A549 treated with dexamethasone at 1 μM for 4 hours (cell line): ENCODE results near the gene ZNF677. TPM values are rescaled to one million over a fixed set of nuclear protein-coding genes. Genes with fewer than 3 reads are reported as not detected.

Source experiments
- total RNA-seq: library from RNA; stranded (reverse); fragments of 200-300 nt; extraction: Qiagen RNA extraction; gene quantifications from 5 replicates; pipeline ENCODE4 v1.2.3, GENCODE V29; 2022

ZNF677 gene
- total RNA-seq, result not detected in 5 replicates

GRCh38 chr19:53254411-53255341, at the start of gene ZNF677:
ZNF677 (minus strand) TSS chr19:53254873; CDS start chr19:53251550, 3,323 bp downstream.

GRCh38 chr19:53267623-53268022, 12.9 kb upstream of the ZNF677 start, which contains the start of gene VN1R4:
VN1R4 (minus strand) TSS chr19:53267723; CDS start chr19:53267665, 58 bp downstream.

GRCh38 chr19:53257715-53258342, 3.2 kb upstream of the ZNF677 start, which contains the start of gene VN1R2:
VN1R2 (plus strand) TSS chr19:53258292; CDS start chr19:53258376, 84 bp downstream.

GRCh38 chr19:53192771-53193534, 61.7 kb downstream of the ZNF677 start, which contains the start of gene ZNF665:
ZNF665 (minus strand) TSS chr19:53193358; CDS start chr19:53182898, 10,460 bp downstream.

Other genes with a start within 250 kb of the ZNF677 start
- gene ERVV-1, start 241.0 kb downstream of the ZNF677 start, total RNA-seq, result 0.04 TPM in 2 of 5 replicates, not detected in the others
- gene ERVV-2, start 210.1 kb downstream of the ZNF677 start, total RNA-seq, result not detected in 5 replicates
- gene ZNF160, start 151.5 kb downstream of the ZNF677 start, total RNA-seq, result 7.8 to 10.7 TPM (median 8.6 TPM) in 5 replicates
- not detected in 5 replicates for gene ZNF415, start 122.0 kb downstream of the ZNF677 start, total RNA-seq
- gene ZNF347, start 95.8 kb downstream of the ZNF677 start, total RNA-seq, result not detected in 5 replicates
- gene ZNF665, start 61.5 kb downstream of the ZNF677 start, total RNA-seq, result not detected in 5 replicates
- gene VN1R2, start 3.4 kb upstream of the ZNF677 start, total RNA-seq, result not detected in 5 replicates
- not detected in 5 replicates for gene VN1R4, start 12.8 kb upstream of the ZNF677 start, total RNA-seq
- gene ZNF845, start 78.9 kb upstream of the ZNF677 start, total RNA-seq, result 3.4 to 4.8 TPM (median 4.5 TPM) in 5 replicates
- 0.19 to 0.40 TPM (median 0.29 TPM) in 5 replicates for gene ZNF525, start 110.8 kb upstream of the ZNF677 start, total RNA-seq
- gene ZNF765, start 140.3 kb upstream of the ZNF677 start, total RNA-seq, result 3.7 to 5.1 TPM (median 4.7 TPM) in 5 replicates
- gene ZNF761, start 177.1 kb upstream of the ZNF677 start, total RNA-seq, result 6.9 to 8.6 TPM (median 7.6 TPM) in 5 replicates
- 0.15 to 0.45 TPM (median 0.22 TPM) in 5 replicates for gene ZNF813, start 212.9 kb upstream of the ZNF677 start, total RNA-seq